ENCODE results near the gene PTPRN2.

Gene PTPRN2

DNA sequence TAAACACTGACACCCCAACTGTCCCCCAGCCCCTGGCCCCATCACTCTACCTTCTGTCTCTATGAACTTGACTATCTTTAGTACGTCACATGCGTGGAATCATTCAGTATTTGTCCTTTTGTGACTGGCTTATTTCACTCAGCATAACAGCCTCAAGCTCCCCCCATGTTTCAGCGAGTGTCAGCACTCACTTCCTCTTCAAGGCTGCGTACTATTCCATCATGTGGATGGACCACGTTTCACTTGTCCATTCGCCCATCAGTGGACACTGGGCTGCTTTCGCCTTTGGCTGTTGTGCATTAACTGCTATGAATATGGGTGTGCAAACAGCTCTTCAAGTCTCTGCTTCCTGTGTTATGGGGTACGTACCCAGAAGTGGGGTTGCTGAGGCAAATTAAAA lies 100.7 kb downstream of the PTPRN2 start:
- DNase-seq, result no peak

DNA sequence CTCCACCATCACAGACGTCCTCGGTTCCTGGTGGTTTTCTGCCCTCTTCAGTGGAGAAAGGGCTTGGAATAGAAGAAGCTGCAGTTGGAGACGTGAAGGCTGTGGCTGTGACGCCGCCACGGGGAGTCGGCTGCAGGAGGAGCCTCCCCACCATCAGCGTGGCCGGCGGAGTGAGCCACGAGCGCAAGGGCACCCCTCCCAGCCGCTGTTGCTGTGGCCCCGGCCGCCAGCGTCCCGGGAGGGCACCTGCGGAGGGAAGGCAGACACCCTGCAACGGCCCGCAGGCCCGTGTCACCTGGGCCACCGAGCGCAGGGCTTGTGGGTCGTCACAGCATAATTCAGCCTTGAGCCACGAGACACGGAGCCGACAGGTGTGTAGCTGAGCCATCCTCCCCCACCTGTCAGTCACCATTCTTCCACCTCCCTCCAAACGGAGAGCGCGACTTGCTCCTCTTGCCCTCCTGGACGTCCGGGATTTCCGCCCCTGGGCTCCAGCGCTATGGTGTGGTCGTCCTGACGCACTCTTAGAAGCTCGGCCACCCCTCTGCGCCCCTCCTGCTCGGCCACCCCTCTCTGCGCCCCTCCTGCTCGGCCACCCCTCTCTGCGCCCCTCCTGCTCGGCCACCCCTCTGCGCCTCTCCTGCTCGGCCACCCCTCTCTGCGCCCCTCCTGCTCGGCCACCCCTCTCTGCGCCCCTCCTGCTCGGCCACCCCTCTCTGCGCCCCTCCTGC lies 102.7 kb downstream of the PTPRN2 start:
- no peak for DNase-seq

DNA sequence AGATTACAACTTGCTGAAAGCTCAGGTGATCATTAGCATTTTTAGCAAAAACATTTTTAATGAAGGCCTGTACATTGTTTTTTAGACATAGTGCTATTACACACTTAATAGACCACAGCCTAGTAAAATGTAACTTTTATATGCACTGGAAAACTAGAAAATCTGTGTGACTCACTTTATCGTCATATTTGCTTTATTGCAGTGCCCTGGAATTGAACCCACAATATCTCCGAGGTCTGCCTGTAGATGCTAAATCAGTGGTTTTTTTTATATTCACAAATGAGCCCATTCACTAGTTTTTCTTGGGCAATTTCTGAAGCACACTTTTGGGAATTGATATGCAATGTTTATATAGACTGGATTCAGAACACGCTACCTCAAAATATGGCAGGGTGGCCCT lies 105.1 kb downstream of the PTPRN2 start:
- DNase-seq, result no peak

DNA sequence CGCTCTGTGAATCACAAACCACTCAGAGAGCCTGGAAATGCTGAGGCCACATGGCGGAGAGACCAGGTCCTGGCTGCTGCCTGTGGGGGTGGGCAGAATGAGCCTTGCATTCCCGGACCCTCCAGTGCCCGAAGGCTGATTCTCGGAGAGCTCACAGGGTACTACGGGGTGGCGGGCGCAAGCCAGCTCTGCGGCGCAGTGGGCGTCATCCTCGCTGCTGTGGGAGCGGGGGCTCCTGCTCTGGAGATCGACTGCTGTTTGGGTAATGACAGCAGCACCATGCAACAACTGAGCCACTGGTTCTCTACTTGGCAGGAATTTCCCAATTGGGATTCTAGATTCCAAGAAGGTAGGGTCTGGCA lies 108.0 kb downstream of the PTPRN2 start:
- DNase-seq, result no peak

DNA sequence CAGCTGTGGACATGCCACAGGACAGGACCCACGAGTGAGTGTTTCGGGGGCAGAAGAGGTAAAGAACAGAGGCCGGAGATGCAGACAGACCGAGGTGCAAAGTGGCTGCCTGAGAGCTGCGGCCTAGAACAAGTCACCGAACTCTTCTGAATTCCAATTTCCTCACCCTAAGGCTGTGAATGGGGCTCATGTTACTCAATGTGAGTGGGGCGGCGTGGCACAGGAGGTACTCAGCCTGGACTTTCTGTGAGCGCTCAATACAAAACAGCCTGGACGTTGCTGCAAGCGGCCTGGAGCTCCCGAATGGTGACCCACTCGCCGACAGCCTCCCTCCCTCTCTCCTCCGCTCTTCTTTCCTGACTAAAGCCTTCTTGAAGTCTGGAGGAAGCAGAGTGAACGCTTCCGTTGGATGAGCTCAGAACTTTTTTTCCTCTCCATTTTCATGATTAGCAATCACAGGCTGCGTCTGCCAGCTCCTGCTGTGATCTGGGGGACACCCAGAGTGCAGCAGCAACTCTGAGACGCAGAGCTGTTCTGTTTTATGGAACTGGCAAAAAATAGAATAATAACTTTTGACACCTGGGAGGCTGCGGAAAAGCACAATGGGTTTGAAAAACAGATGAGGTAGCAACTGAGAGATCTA lies 108.5 kb downstream of the PTPRN2 start:
- DNase-seq, result no peak

DNA sequence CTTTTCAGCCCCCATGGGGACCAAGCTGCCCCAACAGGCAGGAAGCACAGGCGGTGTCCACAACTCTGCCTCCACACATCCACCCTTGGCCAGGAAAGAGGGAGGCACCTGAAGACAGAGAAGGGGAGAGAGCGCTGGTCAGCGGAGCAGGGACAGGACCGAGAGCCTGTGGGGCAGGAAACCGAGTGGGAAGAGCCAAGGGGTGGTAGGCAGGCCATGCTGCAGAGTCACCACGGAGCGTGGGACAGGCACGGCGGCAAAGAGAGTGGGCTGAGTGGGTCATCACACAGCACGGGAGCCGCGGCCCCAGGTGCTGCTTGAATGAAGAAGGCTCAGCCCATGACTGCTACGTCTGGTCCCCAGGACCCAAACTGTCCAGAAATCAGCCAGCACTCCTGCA lies 109.8 kb downstream of the PTPRN2 start:
- DNase-seq, result no peak

DNA sequence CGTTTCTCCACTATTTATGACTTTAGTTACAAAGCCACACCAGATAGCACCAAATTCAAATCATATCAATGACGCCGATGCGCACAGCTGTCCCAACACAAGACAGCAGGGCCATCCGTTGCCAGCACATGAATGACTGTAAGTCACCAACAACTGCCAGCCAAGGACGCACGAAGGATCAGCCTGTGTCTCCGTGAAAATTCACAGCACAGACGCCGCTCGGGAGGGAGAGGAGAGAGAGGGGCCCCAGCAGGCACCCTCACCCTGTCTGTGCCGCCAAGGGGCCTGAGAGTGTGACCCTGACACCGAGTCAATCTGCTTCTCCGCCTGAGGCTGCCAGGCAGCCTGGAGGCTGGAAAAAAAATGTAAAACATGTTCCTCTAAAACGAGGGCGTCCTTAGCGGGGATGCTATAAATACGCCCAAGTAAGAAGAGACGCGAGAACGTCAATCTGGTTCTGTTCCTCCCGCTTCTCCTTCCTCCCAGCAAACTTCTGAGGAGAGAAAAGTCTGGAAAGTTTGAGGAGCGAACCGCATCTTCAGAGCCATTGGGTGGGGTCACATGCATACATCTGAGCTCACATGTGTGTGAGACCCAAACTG lies 111.2 kb downstream of the PTPRN2 start:
- no peak for DNase-seq

DNA sequence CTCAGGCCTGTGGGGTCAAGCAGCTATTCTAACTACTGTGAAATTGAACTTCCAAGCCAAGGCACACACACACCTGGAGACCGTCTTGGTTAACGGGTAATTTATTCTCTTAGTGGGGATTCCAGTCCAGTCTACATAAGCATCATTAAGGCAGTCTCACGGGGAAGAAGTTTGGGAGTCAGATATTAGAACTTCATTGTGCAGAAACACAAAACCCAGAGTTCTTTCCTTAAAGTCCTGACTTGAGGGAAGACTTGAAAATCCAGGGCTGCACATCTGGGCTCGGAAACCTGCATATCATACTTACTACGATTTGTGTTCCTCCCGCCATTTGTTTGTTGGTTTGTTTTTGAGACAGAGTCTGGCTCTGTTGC lies 112.0 kb downstream of the PTPRN2 start:
- no peak for DNase-seq

DNA sequence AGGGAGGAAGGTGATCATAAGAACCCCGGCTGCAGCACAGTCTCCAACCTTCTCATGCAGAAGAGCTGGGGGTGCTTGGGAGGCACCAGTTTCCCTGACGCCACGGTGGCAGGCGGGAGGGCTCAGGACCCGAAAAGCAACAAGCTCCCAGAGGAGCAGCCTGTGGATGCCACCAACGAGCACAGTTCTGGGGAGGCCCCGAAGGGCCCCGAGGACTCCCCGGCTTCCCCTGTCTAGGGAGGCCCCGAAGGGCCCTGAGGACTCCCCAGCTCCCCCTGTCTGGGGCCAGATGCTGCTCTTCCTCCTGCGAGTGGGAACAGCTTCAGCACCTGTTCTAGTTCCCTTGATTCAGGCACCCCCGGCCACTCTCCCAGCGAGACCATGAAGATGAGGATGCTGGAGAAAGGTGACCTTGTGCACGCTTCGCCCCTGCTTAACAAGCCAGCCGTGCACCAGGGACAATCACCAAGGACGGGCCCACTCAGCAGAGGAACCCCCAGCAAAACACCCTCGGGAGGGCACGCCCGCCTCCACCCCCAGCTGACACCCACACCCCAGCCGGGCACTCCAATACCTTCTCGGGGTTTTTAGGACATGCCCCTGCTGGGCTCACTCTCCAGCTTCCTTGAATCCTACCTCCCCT lies 112.5 kb downstream of the PTPRN2 start:
- DNase-seq, result no peak

DNA sequence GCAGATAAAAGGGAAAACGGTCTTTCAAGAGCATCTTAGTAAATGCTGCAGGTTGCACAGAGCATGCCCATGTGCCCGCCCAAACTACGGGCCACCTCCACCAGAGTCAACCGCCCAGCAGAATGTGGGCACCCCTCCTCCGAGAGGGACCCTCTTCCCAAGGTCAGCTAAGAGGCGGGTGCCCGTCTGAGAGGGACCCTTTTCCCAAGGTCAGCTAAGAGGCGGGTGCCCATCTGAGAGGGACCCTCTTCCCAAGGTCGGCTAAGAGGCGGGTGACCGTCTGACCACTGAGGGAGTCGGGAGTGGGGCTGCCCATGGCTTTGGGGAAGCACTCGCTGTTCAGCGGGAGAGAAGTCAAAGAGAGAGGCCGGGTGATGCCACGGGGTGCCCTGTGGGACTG lies 113.1 kb downstream of the PTPRN2 start:
- no peak for DNase-seq

DNA sequence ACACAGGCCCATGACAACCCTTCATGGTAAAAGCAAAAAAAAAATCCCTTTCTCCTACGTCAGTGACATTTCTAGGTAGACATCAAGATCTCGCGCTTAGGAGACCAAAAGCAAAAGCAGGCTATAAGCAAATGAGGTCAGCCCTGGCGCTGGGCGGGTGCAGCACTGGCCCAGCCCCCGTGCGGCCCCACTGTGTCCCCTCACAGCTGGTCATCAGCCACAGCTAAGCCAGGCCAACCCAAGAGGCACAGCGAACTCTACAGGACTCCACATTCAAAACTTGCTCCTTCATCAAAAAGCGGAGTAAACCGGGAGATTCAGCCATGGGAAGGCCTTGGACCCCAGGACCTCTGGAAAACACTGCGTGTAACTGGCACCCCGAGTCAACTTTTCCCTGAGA lies 113.7 kb downstream of the PTPRN2 start:
- DNase-seq, result no peak

DNA sequence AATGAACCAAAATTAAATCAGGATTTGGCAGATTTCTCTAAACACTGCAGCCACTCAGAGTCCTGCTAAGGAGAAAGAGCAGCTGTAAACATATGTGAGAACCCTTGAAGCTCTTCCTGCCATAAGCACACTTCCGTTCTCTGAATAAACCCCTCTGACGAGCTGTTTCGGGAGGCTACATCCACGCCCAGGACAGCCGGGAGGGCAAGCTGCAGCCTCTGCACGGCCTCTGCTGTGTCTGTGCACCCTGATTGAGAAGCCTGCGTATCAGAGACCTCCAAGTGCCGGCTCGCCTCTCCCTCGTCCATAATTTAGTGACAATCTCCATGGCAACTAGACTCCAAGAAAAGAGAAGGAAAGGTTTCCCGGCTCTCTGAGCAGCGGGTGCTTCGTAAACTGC lies 114.4 kb downstream of the PTPRN2 start:
- DNase-seq, result no peak

DNA sequence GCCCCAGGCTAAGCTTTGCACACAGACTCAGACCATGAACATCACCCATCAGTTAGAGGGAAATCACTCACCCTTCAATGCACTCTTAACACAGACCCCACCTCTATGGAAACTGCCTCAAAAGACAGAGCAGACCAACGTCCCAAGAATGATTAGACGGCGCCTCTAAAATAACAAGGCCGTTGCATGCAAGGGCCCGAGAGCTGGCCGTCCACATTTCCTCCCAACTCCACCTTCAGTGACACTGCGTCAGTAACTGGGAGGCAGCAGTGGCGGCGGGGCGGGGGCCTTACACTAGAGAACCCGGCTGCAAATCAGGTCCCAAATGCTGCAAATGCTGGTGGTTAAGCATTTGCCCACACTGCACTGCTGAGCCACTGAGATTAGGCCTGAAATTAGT lies 115.0 kb downstream of the PTPRN2 start:
- no peak for DNase-seq

DNA sequence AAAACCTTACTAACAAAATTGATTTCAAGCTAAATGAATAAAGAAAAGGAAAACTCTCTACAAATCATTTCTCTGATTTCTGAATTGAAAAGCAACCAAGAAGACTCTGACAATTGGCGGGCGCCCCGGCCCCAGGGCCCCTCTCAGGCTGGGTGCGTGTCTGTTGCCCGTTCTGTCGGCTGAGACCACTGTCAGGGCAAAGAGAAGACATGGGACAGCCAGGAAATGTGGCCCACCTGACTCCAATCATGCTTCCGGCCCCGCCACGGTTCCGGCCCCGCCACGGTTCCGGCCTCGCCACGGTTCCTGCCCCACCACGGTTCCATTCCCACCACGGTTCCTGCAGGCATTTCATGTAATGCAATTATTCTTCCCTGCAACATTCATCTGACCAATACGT lies 115.9 kb downstream of the PTPRN2 start:
- DNase-seq, result no peak

DNA sequence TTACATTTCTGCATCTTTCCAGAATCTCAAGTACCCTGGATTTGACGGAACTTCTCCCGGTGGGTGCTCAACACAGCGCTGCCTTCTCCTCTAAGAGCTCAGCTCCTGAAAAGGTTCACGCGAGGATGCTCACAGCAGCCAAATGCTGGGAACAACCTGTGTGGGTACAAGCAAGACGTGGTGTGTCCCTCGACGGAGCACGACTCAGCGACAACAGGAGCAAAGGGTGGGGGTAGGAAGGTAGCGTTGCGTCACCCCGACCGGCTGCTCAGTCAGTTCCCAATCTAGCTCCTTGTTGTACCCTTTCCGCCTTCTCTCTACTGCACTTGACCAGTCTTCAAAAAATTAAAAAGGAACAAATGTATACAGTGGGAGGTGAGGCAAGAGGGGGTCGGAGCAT lies 117.3 kb downstream of the PTPRN2 start:
- DNase-seq, result no peak

DNA sequence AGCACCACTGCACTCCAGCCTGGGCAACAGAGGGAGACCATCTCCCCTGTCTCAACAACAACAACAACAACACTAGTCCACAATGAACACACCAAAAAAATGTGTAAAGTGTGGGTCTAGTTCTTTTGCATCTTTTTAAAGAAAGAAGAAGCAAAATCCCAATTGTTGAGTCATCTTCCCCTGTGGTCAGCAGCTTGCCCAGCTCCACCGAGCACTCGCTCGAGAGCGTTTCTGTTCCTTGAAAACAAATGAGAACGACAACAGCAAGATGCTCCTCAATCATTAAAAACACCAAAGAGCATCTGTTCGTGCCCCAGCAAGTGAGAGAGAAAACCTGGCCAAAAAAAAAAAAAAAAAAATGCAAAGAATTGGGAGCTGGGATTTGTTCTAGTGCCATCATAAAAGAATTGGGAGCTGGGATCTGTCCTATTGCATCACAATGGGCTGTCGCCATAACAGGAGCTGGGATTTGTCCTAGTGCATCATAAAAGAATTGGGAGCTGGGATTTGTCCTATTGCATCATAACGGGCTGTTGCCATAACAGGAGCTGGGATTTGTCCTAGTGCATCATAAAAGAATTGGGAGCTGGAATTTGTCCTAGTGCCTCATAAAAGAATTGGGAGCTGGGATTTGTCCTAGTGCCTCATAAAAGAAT lies 118.1 kb downstream of the PTPRN2 start:
- DNase-seq, result no peak

DNA sequence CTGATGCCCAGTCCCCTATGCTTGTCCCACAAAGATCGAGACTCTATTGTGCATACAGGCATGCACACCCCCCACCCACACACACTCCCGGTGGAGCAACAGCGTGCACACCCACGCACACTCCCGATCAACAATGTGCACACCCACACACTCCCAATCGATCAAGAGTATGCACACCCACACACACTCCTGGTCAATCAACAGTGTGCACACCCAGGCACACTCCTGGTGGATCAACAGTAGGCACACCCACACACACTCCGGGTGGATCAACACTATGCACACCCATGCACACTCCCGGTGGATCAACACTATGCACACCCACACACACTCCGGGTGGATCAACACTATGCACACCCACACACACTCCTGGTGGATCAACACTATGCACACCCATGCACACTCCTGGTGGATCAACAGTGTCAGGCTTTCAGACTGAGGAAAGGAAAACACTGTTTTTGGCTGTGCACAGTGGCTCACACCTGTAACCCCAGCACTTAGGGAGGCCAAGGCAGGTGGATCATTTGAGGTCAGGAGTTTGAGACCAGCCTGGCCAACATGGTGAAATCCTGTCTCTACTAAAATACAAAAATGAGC lies 118.8 kb downstream of the PTPRN2 start:
- DNase-seq, result no peak

DNA sequence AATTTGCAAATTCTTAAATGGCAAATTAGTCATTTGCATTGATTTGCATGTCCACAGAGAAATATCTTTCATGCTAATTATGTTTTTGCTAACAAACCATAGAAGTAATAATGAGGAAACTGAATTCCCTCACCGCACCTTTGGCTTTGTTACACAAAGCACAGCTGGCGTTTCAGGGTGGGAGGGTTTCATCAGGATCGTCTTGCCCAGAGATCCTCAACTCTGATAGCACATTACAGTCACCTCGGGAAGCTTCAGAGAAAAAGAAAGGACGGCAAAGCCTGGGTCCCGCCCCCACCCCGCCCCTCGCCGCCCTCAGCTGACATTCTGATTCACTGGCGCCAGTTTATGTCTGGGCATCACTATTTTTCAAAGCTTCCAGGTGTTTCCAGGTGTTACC lies 119.4 kb downstream of the PTPRN2 start:
- DNase-seq, result no peak

DNA sequence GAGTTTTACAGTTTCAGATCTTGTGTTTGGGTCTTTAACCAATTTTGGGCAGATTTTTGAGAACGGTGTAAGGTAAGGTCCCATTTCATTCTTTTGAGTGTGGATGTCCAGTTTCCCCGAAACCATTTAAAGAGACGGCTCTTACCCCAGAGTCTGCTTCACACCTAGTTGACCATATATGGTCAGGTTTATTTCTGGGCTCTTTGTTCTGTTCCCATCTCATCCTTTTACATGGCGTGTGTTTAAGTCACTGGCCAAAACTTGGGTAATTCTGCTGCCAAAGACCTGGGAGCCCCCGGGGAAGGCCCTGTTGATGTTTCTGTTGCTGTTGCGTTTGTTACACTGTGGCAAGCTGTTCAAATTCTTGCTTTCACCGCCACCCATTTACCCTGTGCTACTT lies 120.1 kb downstream of the PTPRN2 start:
- no peak for DNase-seq

DNA sequence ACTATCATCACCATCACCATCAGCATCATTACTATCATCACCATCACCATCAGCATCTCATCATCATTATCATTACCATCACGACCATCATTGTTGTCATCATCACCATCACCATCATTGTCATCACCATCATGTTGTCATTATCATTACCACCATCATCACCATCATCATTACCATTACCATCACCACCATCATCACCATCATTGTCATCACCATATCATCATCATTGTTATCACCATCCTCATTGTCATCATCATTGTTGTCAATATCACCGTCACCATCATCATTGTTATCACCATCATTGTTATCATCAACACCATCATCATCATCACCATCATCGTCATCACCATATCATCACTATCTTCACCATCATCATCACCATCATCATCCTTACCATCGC lies 124.3 kb downstream of the PTPRN2 start:
- DNase-seq, result no peak

DNA sequence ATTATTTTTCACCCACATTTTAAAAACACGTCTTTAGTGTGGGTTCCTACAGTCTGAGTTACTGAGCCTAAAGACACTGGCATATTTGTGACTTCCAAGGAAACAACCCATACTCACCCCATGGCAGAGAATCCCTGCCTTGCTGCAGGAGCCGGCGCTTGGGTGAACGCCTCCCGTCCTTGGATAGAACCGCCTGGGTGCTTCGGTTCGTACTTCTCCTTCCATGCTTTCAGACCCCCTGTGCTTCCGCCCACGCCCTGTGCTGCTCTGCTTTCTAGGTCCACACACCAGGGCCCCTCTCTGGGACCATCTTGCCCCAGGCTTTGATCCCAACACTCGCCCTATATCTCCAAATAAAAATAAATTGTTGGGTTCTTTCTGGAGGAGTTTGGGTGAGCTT lies 125.8 kb downstream of the PTPRN2 start:
- no peak for DNase-seq

DNA sequence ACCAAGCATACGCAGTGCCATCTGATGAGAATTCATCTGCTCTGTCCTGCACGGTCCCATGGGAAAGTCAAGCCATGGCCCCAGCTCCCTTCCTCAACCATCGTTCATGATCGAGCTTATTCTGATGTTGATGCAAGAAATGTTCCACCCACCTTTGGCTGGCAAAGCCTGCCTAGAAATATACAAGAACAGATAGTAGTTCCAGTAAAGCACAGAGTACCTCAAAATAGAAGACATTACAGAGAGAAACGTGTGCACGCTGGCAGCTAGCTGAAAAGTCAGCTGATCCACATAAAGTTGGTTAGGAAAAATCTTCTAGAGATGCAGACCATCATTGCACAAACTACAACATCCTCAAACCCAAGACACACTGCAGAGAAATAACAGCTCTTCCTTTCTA lies 127.0 kb downstream of the PTPRN2 start:
- DNase-seq, result no peak

DNA sequence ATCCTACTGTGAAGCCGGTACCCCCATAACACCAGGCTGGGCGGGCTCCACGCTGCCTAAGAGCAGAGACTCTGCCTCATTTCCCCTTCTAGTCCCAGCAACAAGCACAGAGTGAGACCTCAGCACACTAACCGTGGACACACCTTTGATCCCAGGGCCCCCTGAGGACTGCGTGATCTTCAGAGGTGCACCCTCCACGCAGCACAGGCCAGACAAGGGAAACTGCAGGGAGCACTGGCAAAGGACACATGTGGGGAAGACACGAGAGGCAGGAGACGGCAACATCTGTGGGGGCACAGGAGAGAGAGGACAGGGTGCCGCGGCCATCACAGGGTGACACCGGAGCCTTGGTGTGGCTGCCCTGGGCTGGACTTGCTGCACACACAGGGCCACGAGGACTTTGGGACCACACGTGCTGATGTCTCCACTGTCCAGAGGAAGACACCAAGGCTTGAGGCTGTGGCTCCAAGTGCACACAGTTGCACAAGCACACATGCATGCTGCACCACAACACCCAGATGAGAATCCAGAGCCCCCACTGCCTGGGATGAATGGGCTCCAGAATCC lies 128.8 kb downstream of the PTPRN2 start:
- DNase-seq, result no peak
